ENCODE data around the gene MPP3.
"Not testable (repeated sequence)": the region's sequence is repeated elsewhere in the genome, so short reads cannot be mapped to it uniquely, and the experiment has no call there.

Gene MPP3, protein sequence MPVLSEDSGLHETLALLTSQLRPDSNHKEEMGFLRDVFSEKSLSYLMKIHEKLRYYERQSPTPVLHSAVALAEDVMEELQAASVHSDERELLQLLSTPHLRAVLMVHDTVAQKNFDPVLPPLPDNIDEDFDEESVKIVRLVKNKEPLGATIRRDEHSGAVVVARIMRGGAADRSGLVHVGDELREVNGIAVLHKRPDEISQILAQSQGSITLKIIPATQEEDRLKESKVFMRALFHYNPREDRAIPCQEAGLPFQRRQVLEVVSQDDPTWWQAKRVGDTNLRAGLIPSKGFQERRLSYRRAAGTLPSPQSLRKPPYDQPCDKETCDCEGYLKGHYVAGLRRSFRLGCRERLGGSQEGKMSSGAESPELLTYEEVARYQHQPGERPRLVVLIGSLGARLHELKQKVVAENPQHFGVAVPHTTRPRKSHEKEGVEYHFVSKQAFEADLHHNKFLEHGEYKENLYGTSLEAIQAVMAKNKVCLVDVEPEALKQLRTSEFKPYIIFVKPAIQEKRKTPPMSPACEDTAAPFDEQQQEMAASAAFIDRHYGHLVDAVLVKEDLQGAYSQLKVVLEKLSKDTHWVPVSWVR

GRCh38 chr17:43832976-43833829, at the start of gene MPP3:
MPP3 (minus strand) TSS chr17:43833146; CDS start chr17:43831906, 1,240 bp downstream.
- peak; percentile 79 for DNase-seq

GRCh38 chr17:43881758-43882505, 49.0 kb upstream of the MPP3 start:
- DNase-seq = no peak

DNA sequence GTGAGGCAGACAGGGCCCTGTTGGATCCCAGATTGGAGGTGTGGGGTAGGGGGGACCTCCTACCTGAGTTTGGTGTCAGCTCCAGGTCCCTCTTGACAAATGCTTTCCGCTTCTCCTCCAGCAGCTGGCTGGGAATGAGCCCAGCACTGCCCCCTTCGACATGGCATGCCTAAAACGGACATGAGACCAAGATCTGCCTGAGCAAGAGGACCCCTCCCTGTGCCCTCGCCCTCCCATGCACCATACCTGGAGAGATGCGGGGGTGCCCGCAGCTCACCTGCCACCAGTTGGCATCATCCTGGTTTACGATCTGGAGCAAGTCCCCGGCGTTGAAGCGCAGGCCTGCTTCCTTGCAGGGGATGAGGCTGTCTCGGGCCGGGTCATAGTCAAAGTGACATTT, 48.2 kb upstream of the MPP3 start:
- DNase-seq = no peak

DNA sequence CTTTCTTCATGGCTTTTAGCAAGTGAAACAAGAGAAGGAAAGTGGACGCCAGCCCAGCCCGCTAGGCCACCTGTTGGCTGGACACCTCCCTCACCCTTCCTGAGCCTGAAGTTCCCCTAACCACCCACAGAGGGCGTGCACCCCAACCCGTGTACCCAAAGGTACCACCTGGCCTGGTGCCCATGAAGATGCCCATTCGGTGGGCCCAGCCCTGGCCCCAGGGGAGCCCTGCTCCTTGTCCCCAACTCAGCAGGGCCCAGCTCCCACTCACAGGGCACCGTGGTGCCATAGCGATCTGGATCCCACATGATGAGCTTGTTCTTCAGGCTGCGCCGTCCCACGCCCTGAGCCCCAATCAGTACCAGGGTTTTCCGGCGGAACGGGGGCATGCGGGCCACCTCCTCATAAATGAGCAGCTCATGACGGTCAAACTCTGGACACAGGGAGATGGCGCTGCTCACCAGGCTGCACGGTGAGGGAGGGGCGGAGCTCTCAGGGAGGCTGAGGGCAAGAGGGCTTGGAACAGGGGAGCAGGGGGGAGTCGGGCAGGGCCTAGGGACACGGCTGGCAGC, 47.6 kb upstream of the MPP3 start:
- peak; percentile 60 for DNase-seq

DNA sequence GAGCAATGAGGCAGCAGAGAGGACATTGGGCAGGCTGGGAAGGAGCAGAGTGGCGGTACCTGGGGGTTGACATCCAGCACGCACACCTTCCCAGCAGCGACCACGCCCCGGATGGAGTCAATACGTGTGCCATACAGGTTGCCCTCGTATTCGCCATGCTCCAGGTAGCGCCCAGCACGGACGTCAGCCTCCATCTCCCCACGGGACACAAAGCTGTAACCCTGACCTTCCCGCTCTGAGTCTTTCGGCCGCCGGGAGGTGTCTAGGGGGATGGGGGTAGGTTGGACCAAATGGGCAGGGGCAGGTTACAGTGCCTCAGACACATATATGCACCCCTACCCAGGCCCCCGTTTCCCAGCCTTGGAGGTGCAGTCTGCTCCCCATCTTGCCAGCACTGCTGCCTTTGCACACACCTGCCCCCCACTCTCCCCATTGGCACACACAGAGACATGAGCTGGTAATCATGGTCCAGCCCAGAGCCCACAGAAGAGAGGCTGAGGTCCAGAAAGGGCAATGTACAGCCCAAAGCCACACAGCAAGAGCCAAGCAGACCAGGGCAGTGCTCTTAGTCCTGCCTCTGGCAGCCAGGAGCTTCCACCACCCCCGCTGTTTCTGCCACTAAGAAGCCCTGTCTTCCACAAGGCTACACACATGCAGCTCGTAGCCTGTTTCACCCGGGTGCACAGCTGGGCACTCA, 46.9 kb upstream of the MPP3 start:
- DNase-seq = no peak

DNA sequence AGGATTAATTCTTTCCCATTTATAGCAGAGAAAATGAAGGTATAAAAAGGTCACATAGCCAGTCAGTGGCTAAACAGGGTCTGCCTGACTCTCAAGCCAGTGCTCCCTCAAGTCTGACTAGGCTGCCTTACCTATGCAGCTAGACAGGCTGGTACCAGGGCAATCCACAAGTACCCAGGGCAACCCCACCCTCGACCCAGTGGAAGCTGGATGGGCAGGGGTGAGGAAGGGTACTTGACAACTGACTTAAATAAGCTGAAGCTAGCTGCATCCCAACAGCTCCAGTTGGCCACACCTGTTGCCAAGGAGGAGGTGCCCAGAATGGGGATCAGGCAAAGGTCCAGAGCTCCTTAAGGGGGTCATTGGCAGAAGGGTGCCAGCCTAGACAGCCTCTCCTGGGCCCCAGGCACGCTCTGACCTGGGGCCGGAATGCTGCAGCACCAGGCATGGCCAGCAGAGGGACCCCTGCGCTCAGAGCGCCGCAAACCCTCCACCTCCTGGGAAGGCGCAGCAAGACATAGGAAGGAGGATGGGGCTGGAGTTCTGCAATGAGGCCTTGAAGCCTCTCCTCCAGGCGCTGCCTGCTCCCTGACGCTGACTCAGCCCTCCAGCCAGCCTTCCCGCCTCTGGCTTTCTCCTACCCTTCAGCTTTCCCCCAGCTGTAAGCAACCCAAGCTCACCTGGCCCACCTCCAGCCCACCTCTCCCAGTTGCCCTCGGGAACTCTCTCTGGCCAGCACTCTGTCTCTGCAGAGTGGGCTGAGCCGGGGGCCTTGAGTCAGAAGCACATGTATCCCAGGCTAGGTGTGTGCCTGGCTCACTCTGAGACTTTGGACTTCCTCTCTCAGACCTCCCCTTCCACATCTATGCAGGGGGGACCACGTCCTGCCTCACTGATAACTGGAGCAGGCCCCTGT, 45.6 kb upstream of the MPP3 start:
- peak; percentile 78 for DNase-seq

GRCh38 chr17:43877451-43878155, 44.7 kb upstream of the MPP3 start:
- no peak for DNase-seq

GRCh38 chr17:43877031-43877430, 44.1 kb upstream of the MPP3 start:
- no peak for DNase-seq

GRCh38 chr17:43875476-43876147, 42.7 kb upstream of the MPP3 start:
- peak; percentile 10 for DNase-seq

DNA sequence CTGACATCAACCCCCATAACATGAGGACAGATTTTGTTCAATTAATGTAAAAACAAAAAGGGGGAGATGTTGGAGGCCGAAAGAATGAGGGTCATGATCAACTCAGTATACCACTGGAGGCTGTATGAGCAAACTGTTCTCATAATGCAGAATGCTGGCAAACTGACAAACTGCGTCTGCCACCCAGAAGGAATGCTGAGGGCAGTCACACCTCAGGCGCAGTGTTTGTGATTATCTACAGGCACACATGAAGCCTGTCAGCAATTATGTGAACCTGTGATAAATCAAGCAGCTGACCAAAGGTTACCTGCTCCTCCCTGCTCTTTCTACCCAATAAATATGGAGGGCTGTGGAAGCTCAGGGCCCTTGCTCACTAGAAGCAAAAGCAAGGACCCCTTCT, 41.3 kb upstream of the MPP3 start:
- DNase-seq = no peak

DNA sequence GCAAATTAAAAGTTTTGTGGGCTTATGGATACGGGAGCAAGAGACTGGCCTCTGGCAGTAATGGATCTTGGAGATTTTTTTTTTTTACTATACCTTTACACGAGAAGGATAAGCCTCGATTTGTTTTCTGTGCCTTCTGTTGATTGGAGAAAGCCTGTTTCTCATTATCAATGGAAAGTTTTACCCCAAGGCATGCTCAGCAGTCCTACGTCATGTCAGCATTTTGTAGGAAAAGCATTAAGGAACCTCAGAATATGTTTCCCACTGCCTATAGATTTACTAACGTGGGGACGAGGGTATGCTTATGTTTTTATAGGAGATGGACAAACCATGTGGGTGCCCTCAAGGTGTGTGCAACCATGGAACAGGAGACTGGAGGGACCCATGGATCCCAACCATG, 40.9 kb upstream of the MPP3 start:
- no peak for DNase-seq

- no peak for DNase-seq
These were observed 40.1 kb upstream of the MPP3 start for GRCh38 chr17:43873091-43873490.

- DNase-seq = no peak
These were observed 39.2 kb upstream of the MPP3 start for GRCh38 chr17:43871946-43872690.

- DNase-seq = not testable (repeated sequence)
These were observed 36.1 kb upstream of the MPP3 start for GRCh38 chr17:43869031-43869430.

DNA sequence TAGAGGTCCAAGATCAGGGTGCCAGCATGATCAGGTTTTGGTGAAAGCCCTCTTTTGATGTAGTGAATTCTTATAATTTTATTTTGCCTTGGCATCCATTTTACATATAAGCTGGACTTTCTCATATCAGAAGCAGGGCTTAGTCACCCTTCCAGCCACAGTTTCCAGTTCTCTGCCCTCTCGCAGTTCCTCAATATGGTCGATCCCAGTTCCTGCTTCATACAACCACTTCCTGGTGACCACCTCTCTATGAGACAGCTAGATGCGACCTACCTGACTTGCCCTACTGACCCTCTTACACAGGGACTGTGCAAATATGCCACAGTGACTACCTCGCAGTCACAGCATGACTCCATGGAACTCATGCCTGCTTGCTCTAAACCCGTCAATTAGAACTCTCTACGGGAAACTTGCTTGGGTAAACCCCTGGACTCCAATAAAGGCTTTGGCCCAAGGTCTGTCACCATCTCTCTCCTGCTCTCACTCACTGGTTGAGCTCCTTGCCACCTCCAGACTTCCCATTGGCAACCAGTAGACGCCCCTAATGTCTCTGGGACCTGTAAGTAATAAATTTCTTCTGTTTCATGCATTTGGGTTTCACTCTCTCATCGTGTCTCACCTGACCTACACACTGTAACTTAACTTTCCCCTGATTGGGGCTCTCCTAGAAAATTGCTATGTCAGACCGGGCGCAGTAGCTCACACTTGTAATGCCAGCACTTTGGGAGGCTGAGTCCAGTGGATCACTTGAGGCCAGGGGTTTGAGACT, 35.5 kb upstream of the MPP3 start:
- no peak for DNase-seq

- DNase-seq = no peak
These were observed 31.4 kb upstream of the MPP3 start for GRCh38 chr17:43864161-43864984.

- DNase-seq = no peak
These were observed 29.0 kb upstream of the MPP3 start for GRCh38 chr17:43861960-43862359.

Data from hematopoietic multipotent progenitor cell treated with erythropoietin and hydrocortisone succinate and interleukin-3 and kit ligand, for 4 days (in vitro differentiated cells).